Neural progenitor cell (in vitro differentiated cells): Measurements from ENCODE around the gene B4GALT5. TPM values are rescaled to one million over a fixed set of nuclear protein-coding genes. Genes with fewer than 3 reads are reported as not detected.
"Not testable (repeated sequence)": the region's sequence is repeated elsewhere in the genome, so short reads cannot be mapped to it uniquely, and the experiment has no call there.

Experiments used
- DNase-seq: peaks from one replicate; pipeline ENCODE4 v3.0.0-alpha.2; 2016; ENCODE audit warnings: low spot score
- H2AFZ ChIP-seq: fragments of 200-600 bp; sonication (generic); replicated peaks from 2 replicates; pipeline ENCODE4 v1.6.1; 2016; ENCODE audit warnings: antibody characterized with exemption
- H3F3A ChIP-seq: fragments of 200-600 bp; sonication (generic); 2 replicates; pipeline ENCODE4 v1.6.1; 2016; ENCODE audit warnings: antibody characterized with exemption, low read depth
- H3K27ac ChIP-seq: fragments of 200-600 bp; sonication (generic); 2 replicates; pipeline ENCODE4 v1.5.1; 2016; ENCODE audit warnings: mild to moderate bottlenecking
- H3K27me3 ChIP-seq: fragments of 200-600 bp; sonication (generic); 2 replicates; pipeline ENCODE4 v1.6.1; 2016; ENCODE audit warnings: mild to moderate bottlenecking, moderate library complexity
- H3K36me3 ChIP-seq: fragments of 200-600 bp; sonication (generic); 2 replicates; pipeline ENCODE4 v1.5.1; 2016
- H3K4me1 ChIP-seq: fragments of 200-600 bp; sonication (generic); 2 replicates; pipeline ENCODE4 v1.6.1; 2016; ENCODE audit warnings: mixed run types
- H3K4me2 ChIP-seq: fragments of 200-600 bp; sonication (generic); 2 replicates; pipeline ENCODE4 v1.6.1; 2016
- H3K4me3 ChIP-seq: fragments of 200-600 bp; sonication (generic); 2 replicates; pipeline ENCODE4 v1.5.1; 2016
- H3K79me2 ChIP-seq: fragments of 200-600 bp; sonication (generic); 2 replicates; pipeline ENCODE4 v1.6.1; 2016; ENCODE audit warnings: low read depth
- H3K9ac ChIP-seq: fragments of 200-600 bp; sonication (generic); 2 replicates; pipeline ENCODE4 v1.6.1; 2016
- H3K9me3 ChIP-seq: fragments of 200-600 bp; sonication (generic); 2 replicates; pipeline ENCODE4 v1.5.1; 2016; ENCODE audit warnings: low read depth
- H4K20me1 ChIP-seq: fragments of 200-600 bp; sonication (generic); 2 replicates; pipeline ENCODE4 v1.6.1; 2016; ENCODE audit warnings: low read depth
- H3K27ac Mint-ChIP-seq: 3 replicates; pipeline ENCODE4 v1.8.0; 2021; ENCODE audit warnings: mixed read lengths
- H3K27me3 Mint-ChIP-seq: 2 replicates; pipeline ENCODE4 v1.8.0; 2022; ENCODE audit warnings: low read depth, mild to moderate bottlenecking, inconsistent platforms, moderate library complexity, mixed read lengths; ENCODE audit not compliant: insufficient read depth
- H3K36me3 Mint-ChIP-seq: 3 replicates; pipeline ENCODE4 v1.8.0; 2021; ENCODE audit warnings: mixed read lengths
- H3K4me1 Mint-ChIP-seq: 3 replicates; pipeline ENCODE4 v1.8.0; 2021; ENCODE audit warnings: mixed read lengths
- H3K4me3 Mint-ChIP-seq: 3 replicates; pipeline ENCODE4 v1.8.0; 2021; ENCODE audit warnings: mild to moderate bottlenecking, moderate library complexity, mixed read lengths
- H3K9me3 Mint-ChIP-seq: 3 replicates; pipeline ENCODE4 v1.8.0; 2020; ENCODE audit warnings: mixed read lengths
- EZH2 ChIP-seq: fragments of 200-600 bp; sonication (generic); IDR thresholded peaks from 2 replicates; pipeline ENCODE4 v1.6.1; 2017; ENCODE audit warnings: antibody characterized with exemption, mild to moderate bottlenecking, moderate library complexity
- EZH2phosphoT487 ChIP-seq: fragments of 200-600 bp; sonication (generic); IDR thresholded peaks from 2 replicates; pipeline ENCODE4 v1.6.1; 2017; ENCODE audit warnings: antibody characterized with exemption
- total RNA-seq: library from RNA; depleted of rRNA; stranded (reverse); fragments of >200 nt; gene quantifications from 2 replicates; pipeline ENCODE4 v1.2.3, GENCODE V29; 2015; ENCODE audit warnings: low replicate concordance
- TF ChIP-seq, protein P1 (sequence below): fragments of 200-600 bp; sonication (generic); IDR thresholded peaks from 2 replicates; pipeline ENCODE4 v1.5.1; 2017; ENCODE audit warnings: antibody characterized with exemption, mild to moderate bottlenecking

Gene B4GALT5
- total RNA-seq, 1 donor from 2014 or later = 60.1 TPM

DNA sequence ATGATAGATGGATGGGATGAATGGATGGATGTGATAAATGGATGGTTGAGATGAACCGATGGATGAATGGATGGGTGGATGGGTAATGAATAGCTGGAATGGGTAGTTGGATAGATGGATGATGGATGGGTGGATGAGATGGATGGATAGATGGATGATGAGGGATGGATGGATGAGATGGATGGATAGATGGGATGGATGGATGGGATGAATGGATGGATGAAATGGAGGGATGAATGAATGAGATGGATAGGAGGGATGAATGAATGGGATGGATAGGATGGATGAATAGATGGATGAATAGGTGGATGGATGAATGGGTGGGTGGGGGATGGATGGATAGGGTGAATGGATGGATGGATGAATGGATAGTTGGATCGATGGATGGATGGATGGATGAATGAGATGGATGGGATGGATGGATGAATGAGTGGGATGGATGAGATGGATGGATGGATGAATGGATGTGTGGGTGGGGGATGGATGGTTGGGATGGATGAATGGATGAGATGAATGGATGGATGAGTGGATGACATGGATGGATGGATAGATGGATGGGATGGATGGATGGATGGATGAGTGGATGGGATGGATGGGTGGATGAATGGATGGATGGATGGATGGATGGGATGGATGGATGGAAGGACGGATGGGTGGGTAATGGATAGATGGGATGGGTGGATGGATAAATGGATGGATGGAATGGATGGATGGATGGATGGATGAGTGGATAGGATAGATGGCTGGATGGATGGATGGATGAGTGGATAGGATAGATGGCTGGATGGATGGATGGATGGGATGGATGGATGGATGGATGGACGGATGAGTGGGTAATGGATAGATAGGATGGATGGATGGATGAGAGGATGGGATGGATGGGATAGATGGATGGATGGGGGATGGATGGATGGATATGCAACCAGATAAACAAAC lies 94.3 kb downstream of the B4GALT5 start:
- Histone ChIP-seq H3K36me3 (no peaks in the 10 kb centered on the region), H2AFZ (no peak overlapping the region), H3K27ac (no peak overlapping the region), H3F3A (no peaks in the 10 kb centered on the region), H3K4me1 (no peaks in the 10 kb centered on the region), H3K27me3 (no peaks in the 10 kb centered on the region), H3K9me3 (no peaks in the 10 kb centered on the region), H3K4me2 (no peak overlapping the region), H3K4me3 (no peak overlapping the region), H4K20me1 (no peaks in the 10 kb centered on the region), H3K9ac (no peak overlapping the region), H3K79me2 (no peaks in the 10 kb centered on the region)
- H3K27ac Mint-ChIP-seq = no peak overlapping the region
- peaks cover 3% of the 10 kb centered on the region for H3K4me1 Mint-ChIP-seq
- peaks cover 2% of the 10 kb centered on the region for H3K9me3 Mint-ChIP-seq
- TF ChIP-seq, protein P1, sequence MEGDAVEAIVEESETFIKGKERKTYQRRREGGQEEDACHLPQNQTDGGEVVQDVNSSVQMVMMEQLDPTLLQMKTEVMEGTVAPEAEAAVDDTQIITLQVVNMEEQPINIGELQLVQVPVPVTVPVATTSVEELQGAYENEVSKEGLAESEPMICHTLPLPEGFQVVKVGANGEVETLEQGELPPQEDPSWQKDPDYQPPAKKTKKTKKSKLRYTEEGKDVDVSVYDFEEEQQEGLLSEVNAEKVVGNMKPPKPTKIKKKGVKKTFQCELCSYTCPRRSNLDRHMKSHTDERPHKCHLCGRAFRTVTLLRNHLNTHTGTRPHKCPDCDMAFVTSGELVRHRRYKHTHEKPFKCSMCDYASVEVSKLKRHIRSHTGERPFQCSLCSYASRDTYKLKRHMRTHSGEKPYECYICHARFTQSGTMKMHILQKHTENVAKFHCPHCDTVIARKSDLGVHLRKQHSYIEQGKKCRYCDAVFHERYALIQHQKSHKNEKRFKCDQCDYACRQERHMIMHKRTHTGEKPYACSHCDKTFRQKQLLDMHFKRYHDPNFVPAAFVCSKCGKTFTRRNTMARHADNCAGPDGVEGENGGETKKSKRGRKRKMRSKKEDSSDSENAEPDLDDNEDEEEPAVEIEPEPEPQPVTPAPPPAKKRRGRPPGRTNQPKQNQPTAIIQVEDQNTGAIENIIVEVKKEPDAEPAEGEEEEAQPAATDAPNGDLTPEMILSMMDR = no peak
- TF ChIP-seq EZH2 (no peak), EZH2phosphoT487 (no peak)
- peaks cover 7% of the 10 kb centered on the region for H3K27me3 Mint-ChIP-seq
- no peak overlapping the region for H3K4me3 Mint-ChIP-seq
- no peak for DNase-seq
- H3K36me3 Mint-ChIP-seq = no peaks in the 10 kb centered on the region

DNA sequence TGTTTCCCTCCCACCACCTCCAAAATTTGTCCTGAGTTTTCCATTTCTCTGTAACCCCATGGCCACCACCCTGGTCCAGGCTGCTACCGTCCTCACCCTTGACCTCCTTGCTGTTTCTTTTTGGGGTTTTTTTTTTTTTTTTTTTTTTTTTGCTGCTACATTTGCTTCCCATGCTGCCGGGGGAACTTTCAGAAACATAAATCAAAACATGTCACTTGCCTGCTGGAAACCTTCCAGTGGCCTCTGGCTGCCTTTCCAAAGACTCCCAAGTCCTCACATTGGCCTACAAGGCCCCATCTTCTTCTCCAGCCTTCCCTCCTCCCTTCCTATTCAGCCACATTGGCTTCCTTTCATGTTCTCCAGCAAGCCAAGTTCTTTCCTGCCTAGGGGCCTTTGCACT lies 95.4 kb downstream of the B4GALT5 start:
- Histone ChIP-seq H3K27me3 (no peaks in the 10 kb centered on the region), H4K20me1 (no peaks in the 10 kb centered on the region), H3K9ac (no peak overlapping the region), H3K9me3 (no peaks in the 10 kb centered on the region), H3K36me3 (no peaks in the 10 kb centered on the region), H3K79me2 (no peaks in the 10 kb centered on the region), H3K4me3 (no peak overlapping the region), H3F3A (no peaks in the 10 kb centered on the region), H2AFZ (no peak overlapping the region), H3K4me1 (no peaks in the 10 kb centered on the region), H3K4me2 (no peak overlapping the region), H3K27ac (no peak overlapping the region)
- Mint-ChIP-seq H3K27ac (no peak overlapping the region), H3K4me3 (no peak overlapping the region), H3K9me3 (peaks cover 2% of the 10 kb centered on the region), H3K36me3 (no peaks in the 10 kb centered on the region), H3K4me1 (peaks cover 3% of the 10 kb centered on the region), H3K27me3 (peaks cover 12% of the 10 kb centered on the region)
- TF ChIP-seq, protein P1 = no peak
- TF ChIP-seq EZH2 = no peak
- no peak for TF ChIP-seq EZH2phosphoT487
- DNase-seq = no peak

DNA sequence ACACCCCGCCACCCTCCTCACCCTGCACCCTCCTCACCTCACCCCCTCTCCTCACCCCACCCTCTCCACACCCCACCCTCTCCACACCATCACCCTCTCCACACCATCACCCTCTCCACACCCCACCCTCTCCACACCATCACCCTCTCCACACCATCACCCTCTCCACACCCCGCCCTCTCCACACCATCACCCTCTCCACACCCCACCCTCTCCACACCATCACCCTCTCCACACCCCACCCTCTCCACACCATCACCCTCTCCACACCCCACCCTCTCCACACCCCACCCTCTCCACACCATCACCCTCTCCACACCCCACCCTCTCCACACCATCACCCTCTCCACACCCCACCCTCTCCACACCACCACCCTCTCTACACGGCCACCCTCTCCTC lies 96.3 kb downstream of the B4GALT5 start:
- H3K4me2 ChIP-seq, H3K4me1 ChIP-seq, DNase-seq, H3K4me3 Mint-ChIP-seq, H3K36me3 ChIP-seq, H3F3A ChIP-seq, H2AFZ ChIP-seq, H3K36me3 Mint-ChIP-seq, H3K9me3 ChIP-seq, H3K9ac ChIP-seq, H3K9me3 Mint-ChIP-seq, H3K27me3 ChIP-seq, H3K79me2 ChIP-seq, H3K27ac ChIP-seq, H3K4me1 Mint-ChIP-seq, H3K27me3 Mint-ChIP-seq, H3K4me3 ChIP-seq, H3K27ac Mint-ChIP-seq, H4K20me1 ChIP-seq: not testable (repeated sequence)
